Measurements from ENCODE around the gene TMEM51.

GRCh38 chr1:15117671-15118325, 35.7 kb upstream of the TMEM51 start:
- TF ChIP-seq, protein P1, sequence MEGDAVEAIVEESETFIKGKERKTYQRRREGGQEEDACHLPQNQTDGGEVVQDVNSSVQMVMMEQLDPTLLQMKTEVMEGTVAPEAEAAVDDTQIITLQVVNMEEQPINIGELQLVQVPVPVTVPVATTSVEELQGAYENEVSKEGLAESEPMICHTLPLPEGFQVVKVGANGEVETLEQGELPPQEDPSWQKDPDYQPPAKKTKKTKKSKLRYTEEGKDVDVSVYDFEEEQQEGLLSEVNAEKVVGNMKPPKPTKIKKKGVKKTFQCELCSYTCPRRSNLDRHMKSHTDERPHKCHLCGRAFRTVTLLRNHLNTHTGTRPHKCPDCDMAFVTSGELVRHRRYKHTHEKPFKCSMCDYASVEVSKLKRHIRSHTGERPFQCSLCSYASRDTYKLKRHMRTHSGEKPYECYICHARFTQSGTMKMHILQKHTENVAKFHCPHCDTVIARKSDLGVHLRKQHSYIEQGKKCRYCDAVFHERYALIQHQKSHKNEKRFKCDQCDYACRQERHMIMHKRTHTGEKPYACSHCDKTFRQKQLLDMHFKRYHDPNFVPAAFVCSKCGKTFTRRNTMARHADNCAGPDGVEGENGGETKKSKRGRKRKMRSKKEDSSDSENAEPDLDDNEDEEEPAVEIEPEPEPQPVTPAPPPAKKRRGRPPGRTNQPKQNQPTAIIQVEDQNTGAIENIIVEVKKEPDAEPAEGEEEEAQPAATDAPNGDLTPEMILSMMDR (IDR thresholded peaks at IDR 0.05), result no peak
- TF ChIP-seq EZH2 (IDR thresholded peaks at IDR 0.05; ENCODE audit: borderline replicate concordance, insufficient read depth, low read depth, low read length, poor library complexity, severe bottlenecking), result no peak
